ENCODE measurements around the gene RSKR. TPM values are rescaled to one million over a fixed set of nuclear protein-coding genes. Genes with fewer than 3 reads are reported as not detected.

The RSKR gene
- total RNA-seq, 6 experiments from 2014 or later: 1.5 to 7.3 (median 4.2) TPM

GRCh38 chr17:28598389-28598788, 15.6 kb downstream of the RSKR start:
- Histone ChIP-seq H3K4me3 (peak overlapping the region; percentile 66 to 72 (median 67)), H3K9me3 (no peaks in the 10 kb centered on the region), H3K27me3 (no peaks in the 10 kb centered on the region), H3K4me1 (peaks cover 0 to 24% (median 3%) of the 10 kb centered on the region in 4 donors), H3K27ac (peak overlapping the region; percentile 84 to 99 (median 99)), H3K36me3 (peaks cover 0 to 1% (median 0%) of the 10 kb centered on the region in 4 donors)
- ATAC-seq (peak; percentile 11 to 47 (median 38)), DNase-seq (peak in 2 of 3 donors; percentile 68 to 70)
- 2% methylated on average over 17 of the region's 17 CpGs for WGBS (ENCODE audit: insufficient coverage, low coverage, low lambda C conversion rate, missing lambda C conversion rate)
- TF ChIP-seq POLR2A (IDR thresholded peaks at IDR 0.05) (no peak), CTCF (IDR thresholded peaks at IDR 0.05) (no peak)
- intact Hi-C loops (cut with DNase I): no loop called here

DNA sequence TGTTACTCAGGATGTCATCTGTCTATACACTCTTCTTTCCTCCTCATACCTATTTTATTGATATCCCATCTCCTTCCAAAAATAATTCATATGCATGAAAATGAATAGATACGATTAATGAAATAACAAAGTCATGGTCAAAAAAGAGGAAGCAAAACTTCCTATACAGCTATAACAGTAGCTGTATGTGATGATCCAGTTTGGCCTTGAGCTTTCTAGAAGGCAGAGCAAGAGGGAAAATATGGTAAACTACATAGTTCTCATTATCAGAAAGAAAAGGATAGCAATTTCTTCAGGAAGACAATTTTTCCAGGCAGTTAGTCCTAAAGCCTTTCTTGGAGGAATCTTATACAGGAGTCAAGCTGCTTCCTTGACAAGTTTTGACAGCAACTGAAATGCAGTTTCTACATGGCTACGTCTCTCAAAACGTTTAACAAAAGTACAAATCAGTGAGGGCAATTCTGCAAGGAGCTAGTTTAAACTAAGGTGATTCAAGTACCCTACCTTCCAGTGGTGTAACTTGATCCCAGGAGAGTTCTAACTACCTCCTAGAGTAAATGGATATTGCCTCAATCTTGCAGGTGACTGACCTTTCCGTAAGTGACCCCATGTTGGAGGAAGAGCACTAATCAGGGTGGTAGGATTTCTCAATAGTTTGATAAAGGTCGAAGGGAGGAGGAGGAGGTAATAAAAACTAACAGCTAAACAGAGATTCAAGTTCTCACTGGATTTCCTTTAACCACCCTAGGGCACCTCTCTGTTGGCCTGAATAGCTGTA, 16.2 kb downstream of the RSKR start:
- Histone ChIP-seq H3K4me1 (peaks cover 0 to 24% (median 3%) of the 10 kb centered on the region in 4 donors), H3K36me3 (peaks cover 0 to 7% (median 0%) of the 10 kb centered on the region in 4 donors), H3K27ac (peak overlapping the region; percentile 84 to 99 (median 99)), H3K4me3 (peak overlapping the region; percentile 66 to 72 (median 67)), H3K9me3 (no peaks in the 10 kb centered on the region), H3K27me3 (no peaks in the 10 kb centered on the region)
- peak in 1 of 3 donors; percentile 62 for DNase-seq
- WGBS (ENCODE audit: insufficient coverage, low coverage, low lambda C conversion rate, missing lambda C conversion rate): 15% methylated on average over 5 of the region's 5 CpGs
- intact Hi-C loops (cut with DNase I): no loop called here
- TF ChIP-seq CTCF (IDR thresholded peaks at IDR 0.05) (no peak), POLR2A (IDR thresholded peaks at IDR 0.05) (no peak)
- peak; percentile 50 to 71 (median 58) for ATAC-seq

DNA sequence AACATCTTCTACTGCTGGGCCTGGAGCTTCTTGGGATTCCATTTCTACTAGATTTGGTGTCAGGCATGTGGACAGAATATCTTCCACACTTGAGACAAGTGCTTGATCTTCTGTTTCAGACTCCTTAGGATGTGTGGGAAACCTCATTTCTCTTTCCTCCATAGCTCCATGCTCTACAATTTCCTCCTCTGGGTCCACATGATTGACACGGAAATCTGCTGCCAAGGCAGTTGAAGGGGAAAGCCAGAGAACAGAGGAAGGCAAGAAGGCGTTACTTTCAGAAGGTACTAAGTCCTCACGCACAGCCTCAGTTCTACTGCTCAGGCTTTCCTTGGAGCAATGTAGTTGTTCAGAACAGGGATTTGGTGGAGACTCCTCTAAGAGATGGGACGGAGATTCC, 21.7 kb downstream of the RSKR start:
- Histone ChIP-seq H3K27ac (no peak overlapping the region), H3K4me1 (peaks cover 0 to 6% (median 0%) of the 10 kb centered on the region in 4 donors), H3K9me3 (no peaks in the 10 kb centered on the region), H3K4me3 (no peak overlapping the region), H3K36me3 (peaks cover 0 to 38% (median 0%) of the 10 kb centered on the region in 4 donors), H3K27me3 (no peaks in the 10 kb centered on the region)
- ATAC-seq: no peak
- intact Hi-C loops (cut with DNase I): no loop called here
- DNase-seq: no peak
- no peak for TF ChIP-seq POLR2A (IDR thresholded peaks at IDR 0.05)
- TF ChIP-seq CTCF (IDR thresholded peaks at IDR 0.05): no peak
- WGBS (ENCODE audit: insufficient coverage, low coverage, low lambda C conversion rate, missing lambda C conversion rate): 100% methylated on average over 4 of the region's 4 CpGs

DNA sequence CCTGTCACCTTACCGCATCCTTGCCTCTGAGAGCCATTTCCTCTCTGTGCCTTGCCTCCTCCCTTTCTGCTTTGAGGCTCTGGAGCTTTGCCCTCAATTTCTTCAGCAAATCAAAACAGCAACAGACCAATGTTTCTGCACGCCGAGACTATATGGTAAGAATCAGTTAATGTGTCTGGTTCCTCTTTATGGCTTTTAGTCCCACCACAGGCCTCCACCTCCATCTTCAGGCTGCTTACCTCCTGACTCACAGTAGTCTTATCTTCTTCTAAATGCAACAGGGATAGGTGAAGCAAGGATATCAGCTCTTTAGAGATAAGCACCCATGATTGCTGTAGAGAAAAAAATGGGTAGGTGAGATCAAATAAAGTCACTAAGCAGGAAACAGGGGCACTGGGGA, 28.1 kb downstream of the RSKR start:
- WGBS (ENCODE audit: insufficient coverage, low coverage, low lambda C conversion rate, missing lambda C conversion rate): 83% methylated on average over 3 of the region's 3 CpGs
- no peaks in the 10 kb centered on the region for H3K4me1 ChIP-seq
- H3K36me3 ChIP-seq: peaks cover 0 to 46% (median 6%) of the 10 kb centered on the region in 4 donors
- no peak for DNase-seq
- intact Hi-C loops (cut with DNase I): no loop called here
- H3K27ac ChIP-seq: no peak overlapping the region
- no peaks in the 10 kb centered on the region for H3K27me3 ChIP-seq
- TF ChIP-seq CTCF (IDR thresholded peaks at IDR 0.05) (no peak), POLR2A (IDR thresholded peaks at IDR 0.05) (no peak)
- no peak for ATAC-seq
- H3K9me3 ChIP-seq: no peaks in the 10 kb centered on the region
- no peak overlapping the region for H3K4me3 ChIP-seq
